GM12892 (cell line): ENCODE measurements around the gene RRP7A.
"Not testable (repeated sequence)": the region's sequence is repeated elsewhere in the genome, so short reads cannot be mapped to it uniquely, and the experiment has no call there.

Source experiments
- DNase-seq: peaks from one replicate; pipeline ENCODE4 v3.0.0; 2011; ENCODE audit not compliant: insufficient read length
- FAIRE-seq: peaks from 2 replicates; lab custom pipeline; 2011; peaks lifted over from hg19 to GRCh38; lab: Jason Lieb, UNC
- POLR2A ChIP-seq: IDR thresholded peaks from 2 replicates; pipeline ENCODE4 v1.6.1; 2011; ENCODE audit warnings: low read depth, low read length, control low read depth
- POLR2AphosphoS5 ChIP-seq: IDR thresholded peaks from 2 replicates; pipeline ENCODE4 v1.6.1; 2011; ENCODE audit warnings: low read depth, low read length, control low read depth
- TAF1 ChIP-seq: IDR thresholded peaks from 2 replicates; pipeline ENCODE4 v1.6.1; 2011; ENCODE audit warnings: low read depth, mild to moderate bottlenecking, control low read depth, low read length, borderline replicate concordance

RRP7A gene

DNA sequence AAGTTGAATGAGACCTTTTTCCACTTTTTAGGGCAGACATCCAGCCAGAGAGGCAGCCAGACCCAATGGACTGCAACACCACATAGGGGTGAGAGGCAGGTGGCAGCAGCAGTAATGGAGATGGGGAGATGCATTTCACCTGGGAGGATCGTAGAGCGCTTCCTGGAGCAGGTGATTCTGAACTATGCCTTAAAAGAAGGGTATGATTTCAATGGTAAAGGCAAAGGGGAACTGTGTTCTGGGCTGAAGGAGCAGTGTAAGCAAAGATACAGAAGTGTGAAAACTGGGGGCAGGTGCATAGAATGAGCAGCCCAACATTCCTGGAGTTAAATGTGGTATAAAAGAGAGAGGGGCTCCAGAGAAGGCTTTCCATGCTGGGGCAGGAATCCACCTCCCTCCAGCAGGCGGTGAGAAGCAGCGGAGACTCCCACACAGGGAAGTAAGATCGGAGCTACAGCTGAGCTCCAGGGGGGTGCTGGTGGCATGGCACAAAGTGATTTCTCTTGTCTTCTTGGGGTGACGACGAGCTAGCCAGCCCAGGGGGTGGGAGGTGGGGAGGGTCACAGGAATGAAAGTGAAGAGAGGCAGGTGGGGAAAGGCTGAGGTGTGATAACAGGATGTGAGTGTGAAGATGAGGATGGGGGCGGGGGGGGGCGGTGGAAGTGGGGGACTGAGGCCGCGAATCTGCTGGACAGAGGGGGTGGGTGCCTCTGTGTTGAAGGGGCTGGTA is 29.9 kb upstream of the RRP7A start:
- TF ChIP-seq TAF1, result no peak
- no peak for TF ChIP-seq POLR2AphosphoS5
- TF ChIP-seq POLR2A, result no peak
- FAIRE-seq (no peak), DNase-seq (no peak)

DNA sequence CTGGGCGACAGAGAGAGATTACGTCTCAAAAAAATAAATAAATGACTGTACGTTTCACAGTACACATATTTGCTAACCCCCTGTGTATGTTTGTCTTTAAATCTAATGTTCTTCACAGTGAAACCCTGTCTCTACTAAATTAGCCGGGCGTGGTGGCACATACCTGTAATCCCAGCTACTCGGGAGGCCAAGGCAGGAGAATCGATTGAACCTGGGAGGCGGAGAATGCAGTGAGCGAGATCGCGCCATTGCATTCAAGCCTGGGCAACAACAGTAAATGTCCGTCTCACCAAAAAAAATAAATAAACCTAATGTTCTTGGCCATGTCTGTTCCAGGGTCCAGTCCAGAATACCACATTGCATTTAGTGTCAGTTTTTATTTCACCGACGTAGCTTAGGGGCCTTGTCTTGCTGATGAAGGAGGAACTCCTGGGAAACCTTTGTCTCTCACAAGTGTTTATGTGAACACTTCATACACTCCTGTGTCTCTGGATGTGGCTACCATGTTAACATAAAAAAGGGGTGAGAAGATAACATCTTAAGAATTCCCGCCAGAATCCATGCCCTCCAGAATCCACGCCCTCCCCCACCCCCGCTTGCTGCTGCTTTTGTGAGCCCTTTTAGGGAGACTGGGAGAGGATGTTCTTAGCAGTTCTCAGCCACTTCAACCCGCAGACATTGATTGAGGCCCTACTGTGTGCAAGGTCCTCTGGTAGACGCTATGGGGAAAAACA is 29.2 kb upstream of the RRP7A start:
- no peak for DNase-seq
- no peak for FAIRE-seq

DNA sequence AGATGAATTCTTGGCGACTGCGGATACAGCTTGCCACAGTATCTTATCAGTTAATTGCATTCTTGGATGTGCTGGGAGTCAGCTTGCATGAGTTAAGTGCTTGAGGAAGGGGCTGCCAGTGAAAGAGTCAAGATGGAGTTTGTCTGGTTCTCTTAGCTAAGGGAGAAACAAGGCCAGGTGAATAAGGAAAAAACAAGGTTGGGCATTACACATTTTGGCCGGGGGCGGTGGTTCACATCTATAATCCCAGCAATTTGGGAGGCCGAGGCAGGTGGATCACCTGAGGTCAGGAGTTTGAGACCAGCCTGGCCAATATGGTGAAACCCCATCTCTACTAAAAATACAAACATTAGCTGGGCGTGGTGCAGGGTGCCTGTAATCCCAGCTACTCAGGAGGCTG is 28.5 kb upstream of the RRP7A start:
- not testable (repeated sequence) for FAIRE-seq, DNase-seq

More for the DNA sequence above, 29.2 kb upstream of the RRP7A start:
- no peak for TF ChIP-seq TAF1
- no peak for TF ChIP-seq POLR2AphosphoS5
- TF ChIP-seq POLR2A, result no peak

DNA sequence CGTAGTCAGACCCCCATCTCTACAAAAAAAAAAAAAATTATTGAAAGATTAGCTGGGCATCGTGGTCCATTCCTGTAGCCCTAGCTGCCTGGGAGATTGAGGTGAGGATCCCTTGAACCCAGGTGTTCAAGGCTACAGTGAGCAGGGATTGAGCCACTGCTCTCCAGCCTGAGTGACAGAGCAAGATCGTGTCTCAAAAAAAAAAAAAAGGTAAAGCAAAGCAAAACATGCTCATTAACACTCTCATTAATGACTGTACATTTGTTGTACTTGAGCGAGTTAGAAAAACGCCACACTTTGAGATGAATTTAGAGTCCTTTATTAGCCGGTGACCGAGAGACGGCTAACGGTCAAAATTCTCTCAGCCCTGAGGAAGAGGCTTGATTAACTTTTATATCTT is 28.0 kb upstream of the RRP7A start:
- DNase-seq (no peak), FAIRE-seq (no peak)
- TF ChIP-seq TAF1 (no peak), POLR2A (no peak), POLR2AphosphoS5 (no peak)

DNA sequence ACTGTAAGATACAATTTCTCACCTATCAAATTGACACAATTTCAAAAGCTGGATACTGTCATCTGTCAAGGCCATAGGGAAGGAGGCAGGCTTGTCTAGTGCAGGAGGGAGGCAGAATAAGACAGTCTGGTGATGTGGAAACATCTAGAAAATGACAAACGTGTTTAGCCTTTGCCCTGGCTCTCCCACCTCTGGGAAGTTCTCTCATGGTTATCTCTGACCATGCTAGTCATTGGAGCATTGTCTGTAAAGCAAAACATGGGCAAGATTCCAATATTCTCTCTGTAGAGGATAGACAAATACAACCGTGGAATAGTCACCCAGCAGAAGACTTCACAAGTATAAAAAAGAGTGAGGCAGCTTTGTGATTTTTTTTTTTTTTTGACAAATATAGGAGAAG is 25.1 kb upstream of the RRP7A start:
- no peak for DNase-seq
- no peak for FAIRE-seq
- TF ChIP-seq TAF1 (no peak), POLR2A (no peak), POLR2AphosphoS5 (no peak)

DNA sequence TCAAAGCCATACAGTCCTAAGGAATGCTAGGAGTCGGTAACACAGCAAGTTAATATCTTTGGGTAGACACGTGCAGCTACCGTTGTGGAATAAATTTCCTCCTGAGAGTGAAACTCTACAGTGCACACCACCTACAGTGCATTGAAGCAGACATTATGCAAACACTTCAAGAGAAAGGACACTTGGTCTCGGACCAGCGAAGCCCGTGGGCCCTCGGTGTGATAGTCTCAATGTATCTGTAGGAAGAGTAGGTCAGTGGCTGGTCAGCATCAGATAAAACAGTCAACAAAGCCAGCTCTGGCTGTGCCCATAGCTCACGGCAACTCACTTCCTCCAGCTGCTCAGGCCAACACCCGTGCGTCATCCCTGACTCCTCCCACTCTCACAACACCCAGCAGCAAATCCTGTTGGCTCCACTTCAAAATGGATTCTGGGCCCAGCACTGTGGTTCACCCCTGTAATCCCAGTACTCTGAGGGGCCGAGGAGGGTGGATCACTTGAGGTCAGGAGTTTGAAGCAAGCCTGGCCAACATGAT is 19.7 kb upstream of the RRP7A start:
- not testable (repeated sequence) for DNase-seq, FAIRE-seq

DNA sequence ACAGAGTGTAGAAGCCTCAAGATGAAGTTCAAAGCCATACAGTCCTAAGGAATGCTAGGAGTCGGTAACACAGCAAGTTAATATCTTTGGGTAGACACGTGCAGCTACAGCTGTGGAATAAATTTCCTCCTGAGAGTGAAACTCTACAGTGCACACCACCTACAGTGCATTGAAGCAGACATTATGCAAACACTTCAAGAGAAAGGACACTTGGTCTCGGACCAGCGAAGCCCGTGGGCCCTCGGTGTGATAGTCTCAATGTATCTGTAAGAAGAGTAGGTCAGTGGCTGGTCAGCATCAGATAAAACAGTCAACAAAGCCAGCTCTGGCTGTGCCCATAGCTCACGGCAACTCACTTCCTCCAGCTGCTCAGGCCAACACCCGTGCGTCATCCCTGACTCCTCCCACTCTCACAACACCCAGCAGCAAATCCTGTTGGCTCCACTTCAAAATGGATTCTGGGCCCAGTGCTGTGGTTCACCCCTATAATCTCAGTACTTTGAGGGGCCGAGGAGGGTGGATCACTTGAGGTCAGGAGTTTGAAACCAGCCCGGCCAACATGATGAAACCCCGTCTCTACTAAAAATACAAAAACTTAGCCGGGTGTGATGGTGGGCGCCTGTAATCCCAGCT is 17.7 kb upstream of the RRP7A start:
- DNase-seq, result not testable (repeated sequence)
- FAIRE-seq, result peak; percentile 67

DNA sequence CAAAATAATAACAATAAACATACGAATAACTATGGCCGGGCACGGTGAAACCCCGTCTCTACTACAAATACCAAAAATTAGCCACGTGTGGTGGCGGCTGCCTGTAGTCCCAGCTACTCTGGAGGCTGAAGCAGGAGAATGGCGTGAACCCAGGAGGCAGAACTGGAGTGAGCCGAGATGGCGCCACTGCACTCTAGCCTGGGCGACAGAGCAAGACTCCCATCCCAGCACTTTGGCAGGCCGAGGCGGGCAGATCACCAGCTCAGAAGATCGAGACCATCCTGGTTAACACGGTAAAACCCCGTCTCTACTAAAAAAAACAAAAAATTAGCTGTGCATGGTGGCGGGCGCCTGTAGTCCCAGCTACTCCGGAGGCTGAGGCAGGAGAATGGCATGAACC is 17.0 kb upstream of the RRP7A start:
- not testable (repeated sequence) for FAIRE-seq, DNase-seq

DNA sequence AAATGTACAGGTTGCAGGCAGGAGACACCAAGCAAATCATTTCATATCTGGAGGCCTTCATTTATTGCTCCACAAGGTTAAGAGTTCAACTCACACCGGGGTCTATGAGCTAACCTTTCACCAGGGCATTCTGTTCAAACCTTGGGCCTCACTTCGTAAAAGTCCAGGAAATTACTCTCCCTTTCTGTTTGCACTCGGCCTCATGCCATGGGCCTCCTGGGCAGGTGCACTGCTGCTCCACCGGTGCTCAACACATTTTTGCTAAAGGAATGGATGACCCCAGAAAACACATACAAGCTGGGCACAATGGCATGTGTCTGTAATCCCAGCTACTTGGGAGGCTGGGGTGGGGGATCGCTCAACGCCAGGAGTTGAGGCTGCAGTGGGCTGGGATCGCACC is 16.6 kb upstream of the RRP7A start:
- FAIRE-seq, result no peak

DNA sequence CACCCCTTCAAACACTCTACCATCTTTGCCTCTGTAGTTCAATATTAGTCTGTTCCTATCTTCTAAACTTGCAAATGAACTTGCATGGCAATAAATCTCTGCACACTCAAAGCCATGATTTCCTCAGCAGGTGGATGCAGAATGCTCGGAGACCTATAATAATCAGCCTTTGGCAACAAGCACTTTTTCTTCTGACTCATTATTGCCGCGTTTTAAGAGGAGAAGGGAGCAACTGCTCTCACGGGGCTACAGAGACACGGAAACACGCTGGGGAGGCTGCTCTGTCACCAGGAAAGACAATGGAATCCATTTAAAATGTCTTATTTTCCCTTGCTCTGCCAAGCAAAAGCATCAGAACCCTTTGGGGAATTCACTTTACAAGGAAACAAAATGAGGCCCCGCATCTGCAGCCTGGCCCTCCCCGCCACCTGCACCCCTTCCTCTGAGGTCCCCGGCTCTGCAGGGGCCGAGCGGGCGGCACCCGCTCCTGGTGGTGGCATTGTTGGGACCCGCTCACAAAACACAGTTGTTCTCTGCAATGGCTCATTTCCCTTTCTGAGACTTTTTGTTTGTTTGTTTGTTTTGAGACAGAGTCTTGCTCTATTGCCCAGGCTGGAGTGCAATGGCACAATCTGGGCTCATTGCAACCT is 15.6 kb upstream of the RRP7A start:
- not testable (repeated sequence) for FAIRE-seq

More for the DNA sequence above, 16.6 kb upstream of the RRP7A start:
- no peak for DNase-seq
- no peak for TF ChIP-seq TAF1
- no peak for TF ChIP-seq POLR2AphosphoS5
- no peak for TF ChIP-seq POLR2A

DNA sequence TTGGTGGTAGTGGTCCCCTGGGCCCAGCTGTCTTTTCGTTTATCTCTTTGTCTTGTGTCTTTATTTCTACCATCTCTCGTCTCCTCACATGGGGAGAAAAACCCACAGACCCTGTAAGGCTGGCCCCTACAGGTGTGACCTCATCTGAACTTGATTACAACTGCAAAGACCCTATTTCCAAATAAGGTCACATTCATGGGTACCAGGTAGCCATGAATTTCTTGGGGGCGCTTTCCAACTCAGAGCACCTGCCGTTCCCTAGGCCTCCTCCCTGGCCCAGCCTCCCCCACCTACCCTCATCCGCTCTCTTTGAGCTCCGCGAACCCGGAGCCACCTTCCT is 14.0 kb upstream of the RRP7A start:
- no peak for DNase-seq
- TF ChIP-seq TAF1 (no peak), POLR2AphosphoS5 (no peak), POLR2A (no peak)

More for the DNA sequence above, 15.6 kb upstream of the RRP7A start:
- DNase-seq, result not testable (repeated sequence)

DNA sequence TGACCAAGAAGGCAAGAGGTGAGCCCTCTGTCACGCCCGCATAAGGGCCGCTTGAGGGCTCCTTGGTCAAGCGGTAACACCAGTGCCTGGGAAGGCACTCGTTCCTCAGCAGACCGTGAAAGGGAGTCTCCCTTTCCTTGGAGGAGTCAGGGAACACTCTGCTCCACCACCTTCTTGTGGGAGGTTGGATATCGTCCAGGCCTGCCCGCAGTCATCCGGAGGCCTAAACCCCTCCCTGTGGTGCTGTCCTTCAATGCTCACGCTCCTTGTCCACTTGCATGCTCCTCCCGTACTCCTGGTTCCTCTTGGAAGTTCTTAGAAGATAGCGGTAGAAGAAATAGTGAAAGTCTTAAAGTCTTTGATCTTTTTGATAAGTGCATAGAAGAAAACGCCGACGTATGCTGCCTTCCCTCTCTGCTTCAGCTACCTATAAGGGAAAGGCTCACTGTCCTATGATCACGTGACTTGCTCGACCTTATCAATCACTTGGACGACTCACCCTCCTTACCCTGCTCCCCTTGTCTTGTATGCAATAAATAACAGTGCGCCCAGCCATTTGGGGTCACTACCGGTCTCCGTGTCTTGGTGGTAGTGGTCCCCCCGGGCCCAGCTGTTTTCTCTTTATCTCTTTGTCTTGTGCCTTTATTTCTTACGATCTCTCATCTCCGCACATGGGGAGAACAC is 11.9 kb upstream of the RRP7A start:
- DNase-seq, FAIRE-seq: not testable (repeated sequence)

More for the DNA sequence above, 14.0 kb upstream of the RRP7A start:
- FAIRE-seq, result no peak

DNA sequence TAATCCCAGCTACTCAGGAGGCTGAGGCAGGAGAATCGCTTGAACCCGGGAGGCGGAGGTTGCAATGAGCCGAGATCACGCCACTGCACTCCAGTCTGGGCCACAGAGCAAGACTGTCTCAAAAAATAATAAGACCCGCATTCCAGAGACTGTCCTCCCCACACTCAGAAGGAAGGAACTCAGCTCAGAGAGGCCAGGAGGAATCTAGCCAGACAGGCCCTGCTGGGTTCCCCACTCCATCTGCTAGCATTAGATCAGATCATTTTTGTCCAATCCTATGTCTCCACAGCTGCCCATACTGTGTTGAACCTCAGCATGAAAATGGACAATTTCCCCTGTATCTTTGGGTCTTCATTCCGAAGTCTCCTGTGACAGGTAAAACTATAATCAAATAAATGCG is 9.8 kb upstream of the RRP7A start:
- not testable (repeated sequence) for DNase-seq

More for the DNA sequence above, 9.8 kb upstream of the RRP7A start:
- FAIRE-seq, result not testable (repeated sequence)
